ENCODE measurements around the gene CACNA1B. TPM values are rescaled to one million over a fixed set of nuclear protein-coding genes. Genes with fewer than 3 reads are reported as not detected.
"Not testable (repeated sequence)": the region's sequence is repeated elsewhere in the genome, so short reads cannot be mapped to it uniquely, and the experiment has no call there.

The CACNA1B gene
- polyA plus RNA-seq, 4 donors = under 0.01 to 0.91 (median 0.18) TPM; not detected in 1

- not testable (repeated sequence) for H3K4me3 ChIP-seq (ENCODE audit: low read depth in 1 of 3, low read length in 3 of 3); H3K27ac ChIP-seq (ENCODE audit: low read depth in 1 of 3, low read length in 2 of 3); H3K27me3 ChIP-seq (ENCODE audit: control insufficient read depth in 3 of 3, insufficient read depth in 3 of 3, low read length in 3 of 3); FAIRE-seq; H3K4me1 ChIP-seq (ENCODE audit: control insufficient read depth in 3 of 3, insufficient read depth in 2 of 3, low read depth in 1 of 3, low read length in 2 of 3); DNase-seq; H3K36me3 ChIP-seq (ENCODE audit: control insufficient read depth in 3 of 3, insufficient read depth in 2 of 3, low read depth in 1 of 3, low read length in 3 of 3)
- H3K9me3 ChIP-seq (ENCODE audit: control insufficient read depth in 2 of 2, insufficient read depth in 1 of 2, low read depth in 1 of 2, low read length in 1 of 2) = peaks cover 0 to 11% of the 10 kb centered on the region in 2 donors
- WGBS, 3 donors = 69 to 84% (median 83%) methylated on average over 7 to 18 of the region's 42 CpGs
Measured at GRCh38 chr9:138126090-138126857, 248.7 kb downstream of the CACNA1B start.

- H3K27me3 ChIP-seq (ENCODE audit: control insufficient read depth in 3 of 3, insufficient read depth in 3 of 3, low read length in 3 of 3); H3K4me3 ChIP-seq (ENCODE audit: low read depth in 1 of 3, low read length in 3 of 3); H3K36me3 ChIP-seq (ENCODE audit: control insufficient read depth in 3 of 3, insufficient read depth in 2 of 3, low read depth in 1 of 3, low read length in 3 of 3); H3K4me1 ChIP-seq (ENCODE audit: control insufficient read depth in 3 of 3, insufficient read depth in 2 of 3, low read depth in 1 of 3, low read length in 2 of 3); DNase-seq; H3K27ac ChIP-seq (ENCODE audit: low read depth in 1 of 3, low read length in 2 of 3); FAIRE-seq; H3K9me3 ChIP-seq (ENCODE audit: control insufficient read depth in 2 of 2, insufficient read depth in 1 of 2, low read depth in 1 of 2, low read length in 1 of 2): not testable (repeated sequence)
- 69 to 84% (median 72%) methylated on average over 5 to 28 of the region's 43 CpGs for WGBS, 3 donors
Measured at GRCh38 chr9:138126858-138127584, 249.4 kb downstream of the CACNA1B start.

DNA sequence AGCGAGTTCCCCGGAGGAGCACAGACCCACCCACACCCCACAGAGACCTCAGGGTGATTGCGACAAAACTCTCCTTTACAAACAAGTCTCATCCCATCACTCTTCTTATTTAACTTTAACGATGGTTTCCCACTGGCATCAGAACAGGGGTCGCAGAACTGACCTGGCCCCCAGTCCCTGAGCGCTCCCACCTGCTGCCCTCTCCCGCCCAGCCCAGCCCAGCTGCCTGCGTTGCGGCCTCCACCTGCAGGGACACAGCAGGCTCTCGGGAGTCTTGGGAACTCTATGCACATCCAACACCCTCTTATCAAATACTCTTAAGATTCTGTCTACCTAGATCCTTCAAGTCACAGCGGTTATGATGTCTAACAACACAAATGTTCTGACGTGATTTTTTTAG lies 250.4 kb downstream of the CACNA1B start:
- H3K27ac ChIP-seq (ENCODE audit: low read depth in 1 of 3, low read length in 2 of 3); FAIRE-seq; H3K4me1 ChIP-seq (ENCODE audit: control insufficient read depth in 3 of 3, insufficient read depth in 2 of 3, low read depth in 1 of 3, low read length in 2 of 3): not testable (repeated sequence)

DNA sequence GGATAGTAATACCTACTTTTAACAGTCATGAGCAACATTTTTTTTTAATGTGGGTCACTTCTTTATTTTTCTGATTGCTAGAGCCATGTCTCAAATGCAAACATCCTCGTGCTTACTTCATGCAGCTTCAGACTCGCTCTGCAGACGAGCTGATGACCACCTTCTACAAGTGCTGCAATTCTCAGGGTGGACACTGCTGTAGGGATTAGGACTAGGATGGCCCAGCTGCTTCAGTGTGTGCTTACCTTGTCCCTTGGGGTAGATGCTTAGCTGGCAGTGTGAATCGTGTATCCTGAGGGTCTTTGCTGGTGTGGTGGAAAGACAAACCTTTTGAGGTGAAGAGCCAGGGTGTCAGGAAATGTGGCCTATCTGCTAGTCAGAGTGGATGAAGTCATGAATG lies 251.7 kb downstream of the CACNA1B start:
- WGBS, 3 donors = 73 to 82% (median 79%) methylated on average over 4 of the region's 4 CpGs
- H3K9me3 ChIP-seq (ENCODE audit: control insufficient read depth in 2 of 2, insufficient read depth in 1 of 2, low read depth in 1 of 2, low read length in 1 of 2); H3K36me3 ChIP-seq (ENCODE audit: control insufficient read depth in 3 of 3, insufficient read depth in 2 of 3, low read depth in 1 of 3, low read length in 3 of 3); DNase-seq; H3K27ac ChIP-seq (ENCODE audit: low read depth in 1 of 3, low read length in 2 of 3); H3K4me1 ChIP-seq (ENCODE audit: control insufficient read depth in 3 of 3, insufficient read depth in 2 of 3, low read depth in 1 of 3, low read length in 2 of 3); H3K4me3 ChIP-seq (ENCODE audit: low read depth in 1 of 3, low read length in 3 of 3); H3K27me3 ChIP-seq (ENCODE audit: control insufficient read depth in 3 of 3, insufficient read depth in 3 of 3, low read length in 3 of 3); FAIRE-seq: not testable (repeated sequence)

More for the DNA sequence above, 250.4 kb downstream of the CACNA1B start:
- WGBS, 3 donors = 80 to 83% (median 82%) methylated on average over 7 to 10 of the region's 12 CpGs
- H3K9me3 ChIP-seq (ENCODE audit: control insufficient read depth in 2 of 2, insufficient read depth in 1 of 2, low read depth in 1 of 2, low read length in 1 of 2); DNase-seq; H3K27me3 ChIP-seq (ENCODE audit: control insufficient read depth in 3 of 3, insufficient read depth in 3 of 3, low read length in 3 of 3); H3K36me3 ChIP-seq (ENCODE audit: control insufficient read depth in 3 of 3, insufficient read depth in 2 of 3, low read depth in 1 of 3, low read length in 3 of 3); H3K4me3 ChIP-seq (ENCODE audit: low read depth in 1 of 3, low read length in 3 of 3): not testable (repeated sequence)

DNA sequence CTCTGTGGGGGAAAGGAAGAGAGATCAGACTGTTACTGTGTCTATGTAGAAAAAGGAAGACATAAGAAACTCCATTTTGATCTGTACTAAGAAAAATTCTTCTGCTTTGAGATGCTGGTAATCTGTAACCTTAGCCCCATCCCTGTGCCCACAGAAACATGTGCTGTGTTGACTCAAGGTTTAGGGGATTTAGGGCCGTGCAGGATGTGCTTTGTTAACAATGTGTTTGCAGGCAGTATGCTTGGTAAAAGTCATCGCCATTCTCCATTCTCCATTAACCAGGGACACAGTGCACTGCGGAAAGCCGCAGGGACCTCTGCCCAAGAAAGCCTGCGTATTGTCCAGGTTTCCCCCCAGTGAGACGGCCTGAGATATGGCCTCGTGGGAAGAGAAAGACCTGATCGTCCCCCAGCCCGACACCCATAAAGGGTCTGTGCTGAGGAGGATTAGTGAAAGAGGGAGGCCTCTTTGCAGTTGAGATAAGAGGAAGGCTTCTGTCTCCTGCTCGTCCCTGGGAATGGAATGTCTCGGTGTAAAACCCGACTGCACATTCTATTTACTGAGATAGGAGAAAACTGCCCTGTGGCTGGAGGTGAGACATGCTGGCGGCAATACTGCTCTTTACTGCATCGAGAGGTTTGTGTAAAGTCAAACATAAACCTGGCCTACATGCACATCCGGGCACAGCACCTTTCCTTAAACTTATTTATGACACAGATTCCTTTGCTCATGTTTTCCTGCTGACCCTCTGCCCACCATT lies 255.5 kb downstream of the CACNA1B start:
- H3K9me3 ChIP-seq (ENCODE audit: control insufficient read depth in 2 of 2, insufficient read depth in 1 of 2, low read depth in 1 of 2, low read length in 1 of 2); H3K4me3 ChIP-seq (ENCODE audit: low read depth in 1 of 3, low read length in 3 of 3); H3K36me3 ChIP-seq (ENCODE audit: control insufficient read depth in 3 of 3, insufficient read depth in 2 of 3, low read depth in 1 of 3, low read length in 3 of 3); DNase-seq; FAIRE-seq; H3K4me1 ChIP-seq (ENCODE audit: control insufficient read depth in 3 of 3, insufficient read depth in 2 of 3, low read depth in 1 of 3, low read length in 2 of 3); H3K27me3 ChIP-seq (ENCODE audit: control insufficient read depth in 3 of 3, insufficient read depth in 3 of 3, low read length in 3 of 3); H3K27ac ChIP-seq (ENCODE audit: low read depth in 1 of 3, low read length in 2 of 3): not testable (repeated sequence)
- 61 to 71% (median 68%) methylated on average over 15 of the region's 15 CpGs for WGBS, 3 donors

GRCh38 chr9:138134581-138134980 lies 257.0 kb downstream of the CACNA1B start:
- not testable (repeated sequence) for H3K4me1 ChIP-seq (ENCODE audit: control insufficient read depth in 3 of 3, insufficient read depth in 2 of 3, low read depth in 1 of 3, low read length in 2 of 3); H3K27ac ChIP-seq (ENCODE audit: low read depth in 1 of 3, low read length in 2 of 3); DNase-seq; H3K36me3 ChIP-seq (ENCODE audit: control insufficient read depth in 3 of 3, insufficient read depth in 2 of 3, low read depth in 1 of 3, low read length in 3 of 3); FAIRE-seq; H3K4me3 ChIP-seq (ENCODE audit: low read depth in 1 of 3, low read length in 3 of 3); H3K27me3 ChIP-seq (ENCODE audit: control insufficient read depth in 3 of 3, insufficient read depth in 3 of 3, low read length in 3 of 3); H3K9me3 ChIP-seq (ENCODE audit: control insufficient read depth in 2 of 2, insufficient read depth in 1 of 2, low read depth in 1 of 2, low read length in 1 of 2)
- 68 to 97% (median 85%) methylated on average over 3 to 4 of the region's 4 CpGs for WGBS, 3 donors

DNA sequence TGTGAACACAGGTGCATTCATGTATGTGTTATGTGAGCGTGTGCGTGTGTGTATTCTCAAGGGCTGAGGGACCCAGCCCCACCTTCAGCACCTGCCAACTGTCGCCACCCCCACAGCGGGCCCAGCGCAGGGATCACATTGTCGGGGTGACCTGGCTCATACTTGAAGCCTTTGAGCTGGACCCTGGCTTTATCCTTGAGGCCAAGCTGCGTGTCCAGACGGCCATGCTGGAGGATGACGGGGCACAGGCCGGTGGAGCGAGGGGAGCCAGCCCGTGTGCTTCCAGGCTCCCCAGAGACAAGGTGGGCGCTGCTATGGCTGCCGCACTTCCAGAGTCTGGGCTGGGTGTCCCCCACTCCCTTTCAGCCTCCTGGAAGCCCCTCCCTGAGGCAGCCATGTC lies 261.5 kb downstream of the CACNA1B start:
- not testable (repeated sequence) for DNase-seq; H3K27me3 ChIP-seq (ENCODE audit: control insufficient read depth in 3 of 3, insufficient read depth in 3 of 3, low read length in 3 of 3); H3K27ac ChIP-seq (ENCODE audit: low read depth in 1 of 3, low read length in 2 of 3); FAIRE-seq; H3K4me1 ChIP-seq (ENCODE audit: control insufficient read depth in 3 of 3, insufficient read depth in 2 of 3, low read depth in 1 of 3, low read length in 2 of 3); H3K4me3 ChIP-seq (ENCODE audit: low read depth in 1 of 3, low read length in 3 of 3); H3K36me3 ChIP-seq (ENCODE audit: control insufficient read depth in 3 of 3, insufficient read depth in 2 of 3, low read depth in 1 of 3, low read length in 3 of 3); H3K9me3 ChIP-seq (ENCODE audit: control insufficient read depth in 2 of 2, insufficient read depth in 1 of 2, low read depth in 1 of 2, low read length in 1 of 2)
- 93 to 97% (median 93%) methylated on average over 5 to 14 of the region's 14 CpGs for WGBS, 3 donors

DNA sequence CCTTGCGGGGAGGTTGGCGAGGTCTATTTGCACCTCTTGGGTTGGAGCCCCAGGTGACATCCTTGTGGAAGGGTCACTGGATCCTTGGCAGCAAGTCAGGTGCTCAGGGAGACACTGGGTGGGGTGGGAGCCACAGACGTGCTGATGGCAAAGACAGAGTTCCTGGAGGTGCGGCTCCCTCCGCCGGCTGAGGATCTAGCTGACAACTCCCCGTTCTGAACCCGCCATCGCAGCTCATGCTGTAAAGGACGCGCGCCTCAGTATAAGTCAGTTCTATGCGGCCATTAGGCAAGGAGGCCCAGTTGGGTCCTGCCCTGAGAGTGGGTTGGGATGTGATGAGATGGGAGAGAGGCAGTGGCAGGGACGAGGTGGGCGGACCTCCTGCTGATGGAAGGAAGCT lies 263.4 kb downstream of the CACNA1B start:
- not testable (repeated sequence) for H3K9me3 ChIP-seq (ENCODE audit: control insufficient read depth in 2 of 2, insufficient read depth in 1 of 2, low read depth in 1 of 2, low read length in 1 of 2); DNase-seq; FAIRE-seq; H3K36me3 ChIP-seq (ENCODE audit: control insufficient read depth in 3 of 3, insufficient read depth in 2 of 3, low read depth in 1 of 3, low read length in 3 of 3); H3K27me3 ChIP-seq (ENCODE audit: control insufficient read depth in 3 of 3, insufficient read depth in 3 of 3, low read length in 3 of 3); H3K27ac ChIP-seq (ENCODE audit: low read depth in 1 of 3, low read length in 2 of 3); H3K4me3 ChIP-seq (ENCODE audit: low read depth in 1 of 3, low read length in 3 of 3); H3K4me1 ChIP-seq (ENCODE audit: control insufficient read depth in 3 of 3, insufficient read depth in 2 of 3, low read depth in 1 of 3, low read length in 2 of 3)
- WGBS, 3 donors = 85 to 91% (median 86%) methylated on average over 11 to 15 of the region's 15 CpGs
